Astrocyte (in vitro differentiated cells and primary cell): ENCODE data around the gene COLEC11. TPM values are rescaled to one million over a fixed set of nuclear protein-coding genes. Genes with fewer than 3 reads are reported as not detected.
"Not testable (repeated sequence)": the region's sequence is repeated elsewhere in the genome, so short reads cannot be mapped to it uniquely, and the experiment has no call there.

Experiments
- DNase-seq: peaks from one replicate; pipeline ENCODE4 v3.0.0-alpha.2; 2010; ENCODE audit warnings: low read depth
- FAIRE-seq: peaks from 2 replicates; lab custom pipeline; 2011; peaks lifted over from hg19 to GRCh38; lab: Jason Lieb, UNC
- H2AFZ ChIP-seq: 2 replicates; pipeline ENCODE4 v1.6.0; 2012; ENCODE audit warnings: low read depth, low read length, inconsistent platforms
- H3K27ac ChIP-seq: 2 replicates; pipeline ENCODE4 v1.5.1; 2011; ENCODE audit warnings: low read depth, low read length, inconsistent platforms
- H3K27me3 ChIP-seq: 2 replicates; pipeline ENCODE4 v1.6.0; 2011; ENCODE audit warnings: low read length, inconsistent platforms; ENCODE audit not compliant: insufficient read depth
- H3K36me3 ChIP-seq: 2 replicates; pipeline ENCODE4 v1.5.1; 2011; ENCODE audit warnings: low read length, inconsistent platforms; ENCODE audit not compliant: insufficient read depth
- H3K4me1 ChIP-seq: 2 replicates; pipeline ENCODE4 v1.5.1; 2011; ENCODE audit warnings: low read length, inconsistent platforms; ENCODE audit not compliant: insufficient read depth
- H3K4me2 ChIP-seq: 2 replicates; pipeline ENCODE4 v1.6.0; 2012; ENCODE audit warnings: low read length, inconsistent platforms
- H3K4me3 ChIP-seq: 2 replicates; pipeline ENCODE4 v1.5.1; 2011; ENCODE audit warnings: low read depth, mild to moderate bottlenecking, low read length, inconsistent platforms; ENCODE audit not compliant: insufficient read depth
- H3K79me2 ChIP-seq: 2 replicates; pipeline ENCODE4 v1.6.0; 2012; ENCODE audit warnings: mild to moderate bottlenecking, low read length, inconsistent platforms; ENCODE audit not compliant: insufficient read depth
- H3K9ac ChIP-seq: 2 replicates; pipeline ENCODE4 v1.6.0; 2012; ENCODE audit warnings: mild to moderate bottlenecking, low read length, inconsistent platforms
- H3K9me3 ChIP-seq: 2 replicates; pipeline ENCODE4 v1.5.1; 2012; ENCODE audit warnings: low read depth, mild to moderate bottlenecking, low read length, inconsistent platforms; ENCODE audit not compliant: insufficient read depth
- H4K20me1 ChIP-seq: 2 replicates; pipeline ENCODE4 v1.6.0; 2012; ENCODE audit warnings: low read length, inconsistent platforms; ENCODE audit not compliant: insufficient read depth
- H3K27ac Mint-ChIP-seq: one replicate; pipeline ENCODE4 v1.8.0; 2021; ENCODE audit warnings: mild to moderate bottlenecking, mixed read lengths; ENCODE audit not compliant: unreplicated experiment
- H3K27me3 Mint-ChIP-seq: one replicate; pipeline ENCODE4 v1.8.0; 2021; ENCODE audit warnings: low read depth, mixed read lengths; ENCODE audit not compliant: unreplicated experiment
- H3K36me3 Mint-ChIP-seq: one replicate; pipeline ENCODE4 v1.8.0; 2021; ENCODE audit warnings: low read depth, mixed read lengths; ENCODE audit not compliant: unreplicated experiment
- H3K4me1 Mint-ChIP-seq: one replicate; pipeline ENCODE4 v1.8.0; 2021; ENCODE audit warnings: low read depth, mixed read lengths; ENCODE audit not compliant: unreplicated experiment
- H3K4me3 Mint-ChIP-seq: one replicate; pipeline ENCODE4 v1.8.0; 2021; ENCODE audit warnings: mild to moderate bottlenecking, moderate library complexity, mixed read lengths; ENCODE audit not compliant: unreplicated experiment
- H3K9me3 Mint-ChIP-seq: one replicate; pipeline ENCODE4 v1.8.0; 2021; ENCODE audit warnings: mild to moderate bottlenecking, mixed read lengths; ENCODE audit not compliant: unreplicated experiment
- EZH2 ChIP-seq: IDR thresholded peaks from 2 replicates; pipeline ENCODE4 v1.6.1; 2012; ENCODE audit warnings: mild to moderate bottlenecking, low read length, inconsistent platforms; ENCODE audit not compliant: insufficient read depth
- total RNA-seq: library from RNA; stranded (reverse); gene quantifications from 2 replicates; pipeline ENCODE4 v1.2.1, GENCODE V29; 2021
- TF ChIP-seq, protein P1 (sequence below): IDR thresholded peaks from 2 replicates; pipeline ENCODE4 v1.5.1; 2011; ENCODE audit warnings: low read depth, mild to moderate bottlenecking, inconsistent platforms, low read length, moderate library complexity; ENCODE audit not compliant: insufficient read depth

Gene COLEC11
- total RNA-seq, 1 donor from 2014 or later, result not detected

DNA sequence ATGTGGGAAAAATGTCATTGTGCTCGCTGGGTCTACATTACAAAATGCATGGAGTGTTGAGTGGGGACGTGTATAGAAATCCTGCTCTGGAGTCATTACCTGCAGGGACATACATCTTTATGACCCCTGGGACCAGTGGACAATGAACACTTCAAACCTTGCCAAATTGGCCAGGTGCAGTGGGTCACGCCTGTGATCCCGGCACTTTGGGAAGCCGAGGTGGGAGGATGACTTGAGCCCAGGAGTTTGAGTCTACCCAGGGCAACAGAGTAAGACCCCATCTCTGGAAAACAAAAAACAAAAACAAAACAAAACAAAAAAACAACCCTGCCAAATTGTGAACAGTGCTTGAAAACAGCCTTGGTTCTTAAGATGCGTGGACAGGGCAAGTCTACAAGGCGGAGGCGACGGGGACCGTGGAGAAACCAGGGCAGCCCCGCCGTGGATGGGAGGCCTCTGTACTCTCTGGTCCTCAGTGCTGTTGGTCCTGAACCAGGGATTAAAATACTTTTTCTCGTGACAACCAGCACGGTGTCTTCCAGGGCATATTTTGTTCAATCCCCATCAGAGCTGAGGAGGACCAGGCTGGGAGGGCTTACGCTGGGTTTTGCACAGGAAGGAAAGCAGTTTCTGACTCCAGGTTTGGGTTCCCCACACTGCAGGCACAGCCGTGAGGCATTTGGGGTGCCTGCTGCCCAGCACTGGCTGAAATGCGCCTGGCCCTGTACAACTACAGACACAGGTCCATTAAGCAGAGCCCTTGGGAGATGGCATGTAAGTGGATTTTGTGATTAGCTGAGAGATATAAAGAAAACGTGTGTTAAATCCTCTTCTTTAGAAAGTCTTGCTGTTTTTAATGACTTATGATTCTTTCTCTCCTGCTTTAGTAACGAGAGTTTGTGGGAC lies 13.7 kb downstream of the COLEC11 start:
- Histone ChIP-seq H3K9ac (no peak overlapping the region), H3K4me3 (no peak overlapping the region), H3K4me2 (no peak overlapping the region), H3K9me3 (no peaks in the 10 kb centered on the region), H4K20me1 (no peaks in the 10 kb centered on the region), H3K27ac (no peak overlapping the region), H3K36me3 (no peaks in the 10 kb centered on the region), H3K27me3 (peaks cover 3% of the 10 kb centered on the region), H2AFZ (no peak overlapping the region), H3K79me2 (no peaks in the 10 kb centered on the region), H3K4me1 (no peaks in the 10 kb centered on the region)
- no peaks in the 10 kb centered on the region for H3K4me1 Mint-ChIP-seq
- no peaks in the 10 kb centered on the region for H3K36me3 Mint-ChIP-seq
- DNase-seq (no peak), FAIRE-seq (no peak)
- no peak overlapping the region for H3K4me3 Mint-ChIP-seq
- TF ChIP-seq, protein P1, sequence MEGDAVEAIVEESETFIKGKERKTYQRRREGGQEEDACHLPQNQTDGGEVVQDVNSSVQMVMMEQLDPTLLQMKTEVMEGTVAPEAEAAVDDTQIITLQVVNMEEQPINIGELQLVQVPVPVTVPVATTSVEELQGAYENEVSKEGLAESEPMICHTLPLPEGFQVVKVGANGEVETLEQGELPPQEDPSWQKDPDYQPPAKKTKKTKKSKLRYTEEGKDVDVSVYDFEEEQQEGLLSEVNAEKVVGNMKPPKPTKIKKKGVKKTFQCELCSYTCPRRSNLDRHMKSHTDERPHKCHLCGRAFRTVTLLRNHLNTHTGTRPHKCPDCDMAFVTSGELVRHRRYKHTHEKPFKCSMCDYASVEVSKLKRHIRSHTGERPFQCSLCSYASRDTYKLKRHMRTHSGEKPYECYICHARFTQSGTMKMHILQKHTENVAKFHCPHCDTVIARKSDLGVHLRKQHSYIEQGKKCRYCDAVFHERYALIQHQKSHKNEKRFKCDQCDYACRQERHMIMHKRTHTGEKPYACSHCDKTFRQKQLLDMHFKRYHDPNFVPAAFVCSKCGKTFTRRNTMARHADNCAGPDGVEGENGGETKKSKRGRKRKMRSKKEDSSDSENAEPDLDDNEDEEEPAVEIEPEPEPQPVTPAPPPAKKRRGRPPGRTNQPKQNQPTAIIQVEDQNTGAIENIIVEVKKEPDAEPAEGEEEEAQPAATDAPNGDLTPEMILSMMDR, result no peak
- TF ChIP-seq EZH2, result no peak
- H3K27ac Mint-ChIP-seq, result no peak overlapping the region
- peaks cover 14% of the 10 kb centered on the region for H3K27me3 Mint-ChIP-seq
- peaks cover 2% of the 10 kb centered on the region for H3K9me3 Mint-ChIP-seq

- not testable (repeated sequence) for H3K27me3 ChIP-seq, H3K4me3 ChIP-seq, H2AFZ ChIP-seq, H3K27ac Mint-ChIP-seq, H3K27ac ChIP-seq, H3K79me2 ChIP-seq, FAIRE-seq, H3K9ac ChIP-seq, H3K36me3 Mint-ChIP-seq, H4K20me1 ChIP-seq, DNase-seq, H3K9me3 ChIP-seq, H3K4me1 ChIP-seq, H3K9me3 Mint-ChIP-seq, H3K4me2 ChIP-seq, H3K4me3 Mint-ChIP-seq, H3K36me3 ChIP-seq, H3K4me1 Mint-ChIP-seq
- H3K27me3 Mint-ChIP-seq, result peaks cover 14% of the 10 kb centered on the region
Measured at GRCh38 chr2:3609279-3609673, 14.4 kb downstream of the COLEC11 start.

DNA sequence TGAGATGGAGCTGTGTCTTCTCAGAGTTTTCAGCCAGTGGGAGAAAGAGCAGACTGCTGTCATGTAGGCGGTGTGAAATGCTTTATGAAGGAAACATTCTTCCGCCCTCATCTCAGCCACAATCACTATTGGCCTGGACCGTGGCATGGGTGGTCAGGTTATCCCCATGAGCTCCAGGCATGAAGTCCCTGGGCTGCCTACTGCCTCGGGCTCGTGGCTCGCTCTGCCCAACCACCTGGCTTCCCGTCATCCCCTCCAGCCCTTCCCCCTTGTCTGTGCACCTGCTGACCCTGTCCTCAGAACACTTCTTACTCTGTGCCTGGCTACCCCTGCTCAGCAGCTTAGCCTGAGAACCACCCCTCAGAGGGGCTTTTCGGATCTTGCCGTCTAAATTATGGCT lies 15.5 kb downstream of the COLEC11 start:
- FAIRE-seq (no peak), DNase-seq (no peak)
- Mint-ChIP-seq H3K27me3 (peaks cover 14% of the 10 kb centered on the region), H3K36me3 (no peaks in the 10 kb centered on the region), H3K27ac (no peak overlapping the region), H3K4me3 (no peak overlapping the region), H3K9me3 (peaks cover 3% of the 10 kb centered on the region), H3K4me1 (no peaks in the 10 kb centered on the region)
- no peak overlapping the region for H3K4me2 ChIP-seq
- no peaks in the 10 kb centered on the region for H3K36me3 ChIP-seq
- H3K27me3 ChIP-seq, result peaks cover 3% of the 10 kb centered on the region
- no peak overlapping the region for H3K4me3 ChIP-seq
- H4K20me1 ChIP-seq, result no peaks in the 10 kb centered on the region
- H3K27ac ChIP-seq, result no peak overlapping the region
- H3K4me1 ChIP-seq, result no peaks in the 10 kb centered on the region
- no peak overlapping the region for H3K9ac ChIP-seq
- no peak overlapping the region for H2AFZ ChIP-seq
- H3K79me2 ChIP-seq, result no peaks in the 10 kb centered on the region
- TF ChIP-seq EZH2, result no peak
- TF ChIP-seq, protein P1, result no peak
- no peaks in the 10 kb centered on the region for H3K9me3 ChIP-seq
